H1 (cell line): ENCODE measurements around the gene EPHA2. TPM values are rescaled to one million over a fixed set of nuclear protein-coding genes. Genes with fewer than 3 reads are reported as not detected.
A peak's percentile ranks its signal among the peaks of the same experiment; 100 is the strongest.

ENCODE experiments used
- CTCF ChIA-PET: fragments of 300-600 bp; sonication (Branson Sonifier 250); formaldehyde crosslinking; loops from one replicate; lab custom pipeline; 2021; ENCODE audit not compliant: partially characterized antibody; lab: Charles Lee
- POLR2A ChIA-PET: fragments of 300-600 bp; sonication (Branson Sonifier 250); formaldehyde crosslinking; loops from one replicate; lab custom pipeline; 2021; ENCODE audit warnings: inconsistent platforms; ENCODE audit not compliant: partially characterized antibody; lab: Charles Lee
- DNase-seq, 2 experiments: peaks; one replicate each; pipeline versions ENCODE4 v3.0.0 to v3.0.0-alpha.2; 2010 to 2022; ENCODE audit warnings: low spot score in 2 of 2, low read depth in 1 of 2, mixed read lengths in 1 of 2
- FAIRE-seq: peaks from 2 replicates; lab custom pipeline; 2011; peaks lifted over from hg19 to GRCh38; lab: Jason Lieb, UNC
- H2AFZ ChIP-seq: 2 replicates; pipeline ENCODE4 v1.8.1; 2012; ENCODE audit warnings: low read length, inconsistent platforms
- H2AK5ac ChIP-seq: 2 replicates; pipeline ENCODE4 v1.6.1; 2013; ENCODE audit warnings: low read depth, low read length
- H2BK120ac ChIP-seq: replicated peaks from 2 replicates; pipeline ENCODE3; 2013; ENCODE audit warnings: low read depth, low read length, inconsistent platforms
- H2BK12ac ChIP-seq: 2 replicates; pipeline ENCODE4 v1.6.1; 2013; ENCODE audit warnings: low read depth, low read length
- H2BK15ac ChIP-seq: 2 replicates; pipeline ENCODE4 v1.6.1; 2013; ENCODE audit warnings: low read length
- H2BK20ac ChIP-seq: 2 replicates; pipeline ENCODE4 v1.6.1; 2013; ENCODE audit warnings: low read length
- H2BK5ac ChIP-seq: 2 replicates; pipeline ENCODE4 v1.6.1; 2013; ENCODE audit warnings: low read depth, low read length
- H3K14ac ChIP-seq: 2 replicates; pipeline ENCODE4 v1.6.1; 2013; ENCODE audit warnings: inconsistent platforms; ENCODE audit not compliant: insufficient read length
- H3K18ac ChIP-seq: 2 replicates; pipeline ENCODE4 v1.6.1; 2013; ENCODE audit warnings: low read length; ENCODE audit errors: extremely low read depth
- H3K23ac ChIP-seq: 2 replicates; pipeline ENCODE4 v1.6.1; 2013; ENCODE audit warnings: inconsistent platforms; ENCODE audit not compliant: insufficient read length
- H3K23me2 ChIP-seq: 2 replicates; pipeline ENCODE4 v1.6.1; 2013; ENCODE audit warnings: low read depth, low read length
- H3K27ac ChIP-seq: 2 replicates; pipeline ENCODE4 v1.6.1; 2011; ENCODE audit warnings: low read depth, low read length, inconsistent platforms
- H3K27me3 ChIP-seq, 4 experiments: replicated peaks in 1 of 4; 1 replicate in 1 of 4; 2 replicates in 3 of 4; pipeline versions ENCODE4 v1.6.1 to v1.8.1; 2011 to 2013; ENCODE audit warnings: low read length in 3 of 4, mild to moderate bottlenecking in 3 of 4, inconsistent platforms in 2 of 4, mixed read lengths in 2 of 4, moderate library complexity in 1 of 4; ENCODE audit not compliant: control insufficient read depth in 3 of 4, insufficient read depth in 3 of 4; ENCODE audit errors: extremely low read depth in 1 of 4
- H3K36me3 ChIP-seq, 4 experiments: 2 replicates each; pipeline versions ENCODE4 v1.6.1 to v1.8.1; 2011 to 2013; ENCODE audit warnings: mild to moderate bottlenecking in 4 of 4, low read length in 3 of 4, moderate library complexity in 2 of 4, control low read depth in 1 of 4, inconsistent platforms in 1 of 4; ENCODE audit not compliant: insufficient read depth in 4 of 4, control insufficient read depth in 2 of 4
- H3K4ac ChIP-seq: replicated peaks from 2 replicates; pipeline ENCODE3; 2013; ENCODE audit warnings: low read length, low read depth, mixed read lengths, inconsistent platforms; ENCODE audit not compliant: insufficient read length
- H3K4me1 ChIP-seq, 4 experiments: replicated peaks in 1 of 4; 1 replicate in 1 of 4; 2 replicates in 3 of 4; pipeline versions ENCODE4 v1.6.1 to v1.8.1; 2011 to 2013; ENCODE audit warnings: low read length in 3 of 4, inconsistent platforms in 2 of 4, mixed read lengths in 1 of 4; ENCODE audit not compliant: insufficient read depth in 4 of 4, control insufficient read depth in 3 of 4
- H3K4me2 ChIP-seq, 2 experiments: 2 replicates each; pipeline versions ENCODE4 v1.6.1 to v1.8.1; 2011 to 2013; ENCODE audit warnings: low read depth in 2 of 2, low read length in 2 of 2, control low read depth in 1 of 2, inconsistent platforms in 1 of 2, mild to moderate bottlenecking in 1 of 2; ENCODE audit not compliant: insufficient read depth in 1 of 2
- H3K4me3 ChIP-seq, 4 experiments: fragments of 200-600, 300-600 bp in 1 of 4; sonication (generic), shearing (Covaris generic), sonication (Bioruptor Twin) in 1 of 4; 2 replicates each; pipeline versions ENCODE4 v1.5.1 to v1.8.1; 2011 to 2016; ENCODE audit warnings: low read length in 4 of 4, low read depth in 3 of 4, control low read depth in 2 of 4, inconsistent platforms in 2 of 4, mild to moderate bottlenecking in 2 of 4, mixed read lengths in 1 of 4, moderate library complexity in 1 of 4; ENCODE audit not compliant: insufficient read depth in 2 of 4; ENCODE audit errors: extremely low read depth in 1 of 4
- H3K56ac ChIP-seq: replicated peaks from 2 replicates; pipeline ENCODE3; 2013; ENCODE audit warnings: low read depth, mild to moderate bottlenecking, mixed read lengths, low read length, inconsistent platforms; ENCODE audit not compliant: insufficient read length
- H3K79me1 ChIP-seq: 2 replicates; pipeline ENCODE4 v1.6.1; 2013; ENCODE audit warnings: low read depth, low read length, control low read depth
- H3K79me2 ChIP-seq, 2 experiments: 2 replicates each; pipeline versions ENCODE4 v1.6.1 to v1.8.1; 2012 to 2013; ENCODE audit warnings: low read length in 2 of 2, mild to moderate bottlenecking in 2 of 2, inconsistent platforms in 1 of 2; ENCODE audit not compliant: insufficient read depth in 2 of 2, control insufficient read depth in 1 of 2
- H3K9ac ChIP-seq, 4 experiments: replicated peaks in 1 of 4; 1 replicate in 1 of 4; 2 replicates in 3 of 4; pipeline versions ENCODE4 v1.6.1 to v1.8.1; 2011 to 2013; ENCODE audit warnings: low read depth in 3 of 4, low read length in 3 of 4, control low read depth in 2 of 4, mild to moderate bottlenecking in 2 of 4, moderate library complexity in 2 of 4, inconsistent platforms in 1 of 4; ENCODE audit errors: extremely low read depth in 1 of 4
- H3K9me3 ChIP-seq, 2 experiments: 2 replicates each; pipeline versions ENCODE4 v1.6.1 to v1.8.1; 2012 to 2013; ENCODE audit warnings: mild to moderate bottlenecking in 2 of 2, moderate library complexity in 2 of 2, control low read depth in 1 of 2, inconsistent platforms in 1 of 2, low read depth in 1 of 2, low read length in 1 of 2, mixed read lengths in 1 of 2; ENCODE audit not compliant: insufficient read depth in 2 of 2
- H4K20me1 ChIP-seq, 2 experiments: replicated peaks in 1 of 2; 2 replicates each; pipeline versions ENCODE3 to v1.8.1; 2011 to 2013; ENCODE audit warnings: inconsistent platforms in 2 of 2, low read length in 2 of 2, mild to moderate bottlenecking in 1 of 2; ENCODE audit not compliant: insufficient read depth in 2 of 2, control insufficient read depth in 1 of 2
- H4K5ac ChIP-seq: 2 replicates; pipeline ENCODE4 v1.6.1; 2013; ENCODE audit warnings: low read length, low read depth, mixed read lengths, inconsistent platforms; ENCODE audit not compliant: insufficient read length
- H4K8ac ChIP-seq: 2 replicates; pipeline ENCODE4 v1.8.0; 2013; ENCODE audit warnings: mild to moderate bottlenecking, moderate library complexity, low read length, inconsistent platforms; ENCODE audit not compliant: insufficient read depth; ENCODE audit errors: extremely low read depth
- H4K91ac ChIP-seq: replicated peaks from 2 replicates; pipeline ENCODE3; 2013; ENCODE audit warnings: low read length, mixed read lengths, inconsistent platforms; ENCODE audit not compliant: insufficient read length
- ZNF274 ChIP-seq: IDR thresholded peaks from 2 replicates; pipeline ENCODE4 v1.7.0; 2012; ENCODE audit warnings: low read length, borderline replicate concordance; ENCODE audit errors: extremely low read depth
- WGBS, 2 experiments: shearing (Covaris generic) in 1 of 2; methylation state at CpG; one replicate each; pipeline versions ENCODE4 v1.1.6 to v1.1.7; 2013 to 2015; ENCODE audit warnings: low lambda C conversion rate in 2 of 2, mixed read lengths in 2 of 2, inconsistent platforms in 1 of 2, low coverage in 1 of 2, missing lambda C conversion rate in 1 of 2; ENCODE audit not compliant: insufficient replicate concordance in 2 of 2, insufficient coverage in 1 of 2, insufficient read length in 1 of 2; ENCODE audit errors: extremely low coverage in 1 of 2, missing lambda C conversion rate in 1 of 2; 5-methylcytosine and 5-hydroxymethylcytosine counted together
- polyA plus RNA-seq, 7 experiments: library from polyadenylated mRNA; depleted of rRNA in 3 of 7; stranded (reverse) in 5 of 7; unstranded in 2 of 7; fragments of >200 nt in 5 of 7; fragments of 200-250 nt in 2 of 7; gene quantifications; 1 replicate in 5 of 7; 2 replicates in 1 of 7; 4 replicates in 1 of 7; pipeline versions ENCODE4 v1.2.1 to v1.2.3, GENCODE V29; 2011 to 2013; ENCODE audit warnings: missing spikeins in 2 of 7, mixed read lengths in 2 of 7
- total RNA-seq: library from RNA; stranded (reverse); fragmentation: NEBNext Ultra II Directional; extraction: Animal tissue kit (Norgen Biotek cat#: 25700); gene quantifications from 2 replicates; pipeline ENCODE4 v1.2.1, GENCODE V29; 2021

Gene EPHA2
- total and polyA plus RNA-seq, 2 of the 8 experiments (the other 6 are each of a cell fraction or from before 2014, with no cell fraction given) = 26.8 to 33.6 TPM

GRCh38 chr1:16183179-16183578 is 27.3 kb upstream of the EPHA2 start:
- FAIRE-seq = no peak
- H3K4ac ChIP-seq = no peak overlapping the region
- H3K23me2 ChIP-seq = no peaks in the 10 kb centered on the region
- H3K36me3 ChIP-seq = no peaks in the 10 kb centered on the region
- H3K18ac ChIP-seq = no peak overlapping the region
- 0 out of 2 replicates have a peak overlapping the region, but pooled peaks have one; percentile 8 for H2BK5ac ChIP-seq
- no peak overlapping the region for H2BK20ac ChIP-seq
- H4K5ac ChIP-seq = no peak overlapping the region
- H3K23ac ChIP-seq = no peak overlapping the region
- H3K9me3 ChIP-seq = no peaks in the 10 kb centered on the region
- H4K20me1 ChIP-seq = no peaks in the 10 kb centered on the region
- 91% methylated on average over 13 of the region's 13 CpGs; no CpG with 5 or more reads in 1 of the 2 experiments for WGBS, 2 experiments
- no peak overlapping the region for H3K9ac ChIP-seq
- no peak for DNase-seq
- ChIA-PET POLR2A (interaction anchor here (1.0 kb wide), 1 partner anchor 10 kb away, joined by 3 read pairs; no protein-coding TSS in a partner anchor), CTCF (interaction anchor here (0.8 to 17.1 kb wide), 4 partner anchors 17 to 116 kb away, joined by 3 to 569 read pairs (median 3); partner anchors contain the start of gene FAM131C)
- H2BK120ac ChIP-seq = no peak overlapping the region
- no peak overlapping the region for H3K4me3 ChIP-seq
- no peaks in the 10 kb centered on the region for H3K79me2 ChIP-seq
- no peak overlapping the region for H2BK15ac ChIP-seq
- peak overlapping the region; percentile 2; the same call in 1 of the 2 replicates for H2BK12ac ChIP-seq
- peaks cover 4 to 11% (median 8%) of the 10 kb centered on the region in 4 experiments; a peak in 6 of 7 replicates for H3K4me1 ChIP-seq
- H4K91ac ChIP-seq = no peak overlapping the region
- no peak overlapping the region for H3K14ac ChIP-seq
- H3K4me2 ChIP-seq = no peak overlapping the region
- H3K79me1 ChIP-seq = no peaks in the 10 kb centered on the region
- no peak overlapping the region for H2AFZ ChIP-seq
- no peaks in the 10 kb centered on the region; a peak in 1 of 7 replicates for H3K27me3 ChIP-seq
- no peak overlapping the region for H2AK5ac ChIP-seq
- H3K56ac ChIP-seq = no peak overlapping the region
- no peak overlapping the region for H3K27ac ChIP-seq
- no peak overlapping the region for H4K8ac ChIP-seq
- TF ChIP-seq ZNF274 = no peak
